Activated T-cell treated with anti-CD3 and anti-CD28 coated beads, Interleukin-2, amount 50 U/mL, for 72 hours (primary cell): ENCODE data around the gene CLIC6. TPM values are rescaled to one million over a fixed set of nuclear protein-coding genes. Genes with fewer than 3 reads are reported as not detected.

Experiments
- ATAC-seq, 2 donors: fragments of 150-1000 bp; cut with Tn5 transposase; replicated peaks in 1 of 2; 2 replicates each; pipeline ENCODE4 v1.10.0; 2021; ENCODE audit warnings: moderate library complexity in 2 of 2, mild to moderate bottlenecking in 1 of 2
- DNase-seq, 2 donors: peaks; one replicate each; pipeline ENCODE4 v3.0.0; 2021 to 2022; ENCODE audit warnings: mixed read lengths in 1 of 2
- H3K27ac Mint-ChIP-seq: one replicate; pipeline ENCODE4 v1.8.0; 2022; ENCODE audit warnings: mild to moderate bottlenecking, moderate library complexity, mixed read lengths
- H3K27me3 Mint-ChIP-seq: one replicate; pipeline ENCODE4 v1.8.0; 2022; ENCODE audit warnings: low read depth, mixed read lengths
- H3K36me3 Mint-ChIP-seq, 2 donors: one replicate each; pipeline ENCODE4 v1.8.0; 2022; ENCODE audit warnings: mixed read lengths in 2 of 2, mild to moderate bottlenecking in 1 of 2; ENCODE audit not compliant: insufficient read depth in 2 of 2
- H3K4me1 Mint-ChIP-seq: one replicate; pipeline ENCODE4 v1.8.0; 2022; ENCODE audit warnings: low read depth, mixed read lengths
- H3K4me3 Mint-ChIP-seq, 2 donors: one replicate each; pipeline ENCODE4 v1.8.0; 2022; ENCODE audit warnings: mild to moderate bottlenecking in 2 of 2, mixed read lengths in 2 of 2, moderate library complexity in 2 of 2
- H3K9me3 Mint-ChIP-seq, 2 donors: one replicate each; pipeline ENCODE4 v1.8.0; 2022; ENCODE audit warnings: mixed read lengths in 2 of 2
- total RNA-seq, 2 donors: library from RNA; stranded (reverse); gene quantifications; one replicate each; pipeline ENCODE4 v1.2.3, GENCODE V29; 2022

The CLIC6 gene
- total RNA-seq: 1 to 10 TPM in 1 of 2 donors, under 1 TPM in 1; 0.82 to 1.6 TPM

GRCh38 chr21:34668803-34669148, at the start of gene CLIC6:
TSS of gene CLIC6 (plus strand) at chr21:34668994. CDS start at chr21:34669389, 395 bp downstream.
- Mint-ChIP-seq H3K4me1 (peaks cover 18% of the 10 kb centered on the region), H3K4me3 (peak within 1 kb of the TSS; percentile 66 to 70), H3K9me3 (no peaks in the 10 kb centered on the region)

GRCh38 chr21:34619841-34620665, 48.7 kb upstream of the CLIC6 start:
- H3K27me3 Mint-ChIP-seq: peaks cover 25% of the 10 kb centered on the region
- no peaks in the 10 kb centered on the region for H3K36me3 Mint-ChIP-seq
- ATAC-seq (no peak), DNase-seq (no peak)
- H3K4me1 Mint-ChIP-seq: peaks cover 19% of the 10 kb centered on the region
- H3K9me3 Mint-ChIP-seq: no peaks in the 10 kb centered on the region
- no peak overlapping the region for H3K4me3 Mint-ChIP-seq
- no peak overlapping the region for H3K27ac Mint-ChIP-seq

More at GRCh38 chr21:34668803-34669148, at the start of gene CLIC6:
- H3K36me3 Mint-ChIP-seq: no peaks in the 10 kb centered on the region
- no peak within 1 kb of the TSS for H3K27ac Mint-ChIP-seq
- DNase-seq: no peak
- H3K27me3 Mint-ChIP-seq: peaks cover 70% of the 10 kb centered on the region
- ATAC-seq: no peak

GRCh38 chr21:34621434-34622350, 47.1 kb upstream of the CLIC6 start:
- H3K36me3 Mint-ChIP-seq: no peaks in the 10 kb centered on the region
- H3K4me3 Mint-ChIP-seq: no peak overlapping the region
- H3K27me3 Mint-ChIP-seq: peaks cover 25% of the 10 kb centered on the region
- no peak overlapping the region for H3K27ac Mint-ChIP-seq
- H3K4me1 Mint-ChIP-seq: peaks cover 7% of the 10 kb centered on the region
- DNase-seq (no peak), ATAC-seq (no peak)
- no peaks in the 10 kb centered on the region for H3K9me3 Mint-ChIP-seq

- Mint-ChIP-seq H3K27me3 (peaks cover 16% of the 10 kb centered on the region), H3K36me3 (no peaks in the 10 kb centered on the region), H3K4me1 (no peaks in the 10 kb centered on the region), H3K4me3 (no peak overlapping the region), H3K9me3 (no peaks in the 10 kb centered on the region), H3K27ac (no peak overlapping the region)
- DNase-seq (no peak), ATAC-seq (no peak)
Measured at GRCh38 chr21:34623516-34623915, 45.3 kb upstream of the CLIC6 start.

GRCh38 chr21:34625030-34625593, 43.7 kb upstream of the CLIC6 start:
- H3K9me3 Mint-ChIP-seq: no peaks in the 10 kb centered on the region
- H3K27me3 Mint-ChIP-seq: peaks cover 16% of the 10 kb centered on the region
- H3K4me1 Mint-ChIP-seq: no peaks in the 10 kb centered on the region
- no peak overlapping the region for H3K4me3 Mint-ChIP-seq
- no peaks in the 10 kb centered on the region for H3K36me3 Mint-ChIP-seq
- no peak for ATAC-seq
- no peak for DNase-seq
- no peak overlapping the region for H3K27ac Mint-ChIP-seq

GRCh38 chr21:34626131-34626530, 42.7 kb upstream of the CLIC6 start:
- no peak overlapping the region for H3K4me3 Mint-ChIP-seq
- H3K36me3 Mint-ChIP-seq: no peaks in the 10 kb centered on the region
- H3K27me3 Mint-ChIP-seq: peaks cover 16% of the 10 kb centered on the region
- no peaks in the 10 kb centered on the region for H3K4me1 Mint-ChIP-seq
- no peak overlapping the region for H3K27ac Mint-ChIP-seq
- ATAC-seq (no peak), DNase-seq (no peak)
- H3K9me3 Mint-ChIP-seq: no peaks in the 10 kb centered on the region

- H3K9me3 Mint-ChIP-seq: no peaks in the 10 kb centered on the region
- no peaks in the 10 kb centered on the region for H3K36me3 Mint-ChIP-seq
- H3K27me3 Mint-ChIP-seq: peaks cover 20% of the 10 kb centered on the region
- no peak overlapping the region for H3K4me3 Mint-ChIP-seq
- peak; percentile 61 to 67 for ATAC-seq
- peak in 1 of 2 donors; percentile 45 for DNase-seq
- no peaks in the 10 kb centered on the region for H3K4me1 Mint-ChIP-seq
- H3K27ac Mint-ChIP-seq: no peak overlapping the region
Measured at GRCh38 chr21:34630536-34631143, 38.2 kb upstream of the CLIC6 start.

- no peak overlapping the region for H3K4me3 Mint-ChIP-seq
- H3K9me3 Mint-ChIP-seq: no peaks in the 10 kb centered on the region
- H3K27me3 Mint-ChIP-seq: peaks cover 33% of the 10 kb centered on the region
- H3K36me3 Mint-ChIP-seq: no peaks in the 10 kb centered on the region
- H3K27ac Mint-ChIP-seq: no peak overlapping the region
- no peak for DNase-seq
- ATAC-seq: no peak
- H3K4me1 Mint-ChIP-seq: peaks cover 2% of the 10 kb centered on the region
Measured at GRCh38 chr21:34632498-34632897, 36.3 kb upstream of the CLIC6 start.

- no peak for ATAC-seq
- Mint-ChIP-seq H3K9me3 (peaks cover 2% of the 10 kb centered on the region in 2 donors), H3K27me3 (peaks cover 41% of the 10 kb centered on the region), H3K27ac (no peak overlapping the region), H3K4me3 (no peak overlapping the region), H3K4me1 (peaks cover 21% of the 10 kb centered on the region), H3K36me3 (peaks cover 2 to 3% of the 10 kb centered on the region in 2 donors)
- peak; percentile 21 to 42 for DNase-seq
Measured at GRCh38 chr21:34635307-34635706, 33.5 kb upstream of the CLIC6 start.

GRCh38 chr21:34636961-34637360, 31.8 kb upstream of the CLIC6 start:
- Mint-ChIP-seq H3K4me3 (no peak overlapping the region), H3K4me1 (peaks cover 38% of the 10 kb centered on the region), H3K27me3 (peaks cover 41% of the 10 kb centered on the region), H3K36me3 (peaks cover 2 to 3% of the 10 kb centered on the region in 2 donors), H3K27ac (no peak overlapping the region), H3K9me3 (peaks cover 2% of the 10 kb centered on the region in 2 donors)
- DNase-seq: no peak
- no peak for ATAC-seq

GRCh38 chr21:34639250-34639649, 29.5 kb upstream of the CLIC6 start:
- Mint-ChIP-seq H3K9me3 (peaks cover 2% of the 10 kb centered on the region in 2 donors), H3K27ac (no peak overlapping the region), H3K4me1 (peaks cover 45% of the 10 kb centered on the region), H3K27me3 (peaks cover 27% of the 10 kb centered on the region), H3K36me3 (peaks cover 2 to 3% of the 10 kb centered on the region in 2 donors), H3K4me3 (no peak overlapping the region)
- no peak for ATAC-seq
- DNase-seq: no peak

- Mint-ChIP-seq H3K36me3 (peaks cover 2 to 3% of the 10 kb centered on the region in 2 donors), H3K4me1 (peaks cover 45% of the 10 kb centered on the region), H3K27me3 (peaks cover 21% of the 10 kb centered on the region), H3K9me3 (peaks cover 2% of the 10 kb centered on the region in 2 donors), H3K4me3 (peak overlapping the region; percentile 79 to 81), H3K27ac (peak overlapping the region; percentile 66)
- DNase-seq: peak; percentile 37 to 38
- ATAC-seq: peak; percentile 68 to 75
Measured at GRCh38 chr21:34639882-34640788, 28.7 kb upstream of the CLIC6 start.
